H1 (cell line): Measurements from ENCODE around the gene ERO1B. TPM values are rescaled to one million over a fixed set of nuclear protein-coding genes. Genes with fewer than 3 reads are reported as not detected.

Experiments
- BRCA1 ChIP-seq: IDR thresholded peaks from 2 replicates; pipeline ENCODE4 v1.6.1; 2012; ENCODE audit warnings: low read depth, low read length, improper control_type of control experiment
- HDAC2 ChIP-seq, 2 experiments: fragments of 300-600 bp in 1 of 2; sonication (generic) in 1 of 2; IDR thresholded peaks; 2 replicates each; pipeline ENCODE4 v1.6.1; 2011 to 2012; ENCODE audit warnings: low read depth in 2 of 2, low read length in 2 of 2, mild to moderate bottlenecking in 2 of 2, moderate library complexity in 2 of 2, borderline replicate concordance in 1 of 2, inconsistent platforms in 1 of 2
- SRF ChIP-seq: IDR thresholded peaks from 2 replicates; pipeline ENCODE4 v1.6.1; 2011; ENCODE audit warnings: mild to moderate bottlenecking, low read depth, low read length, moderate library complexity
- YY1 ChIP-seq: IDR thresholded peaks from 2 replicates; pipeline ENCODE4 v1.6.1; 2011; ENCODE audit warnings: low read depth, mild to moderate bottlenecking, low read length
- polyA plus RNA-seq, 7 experiments: library from polyadenylated mRNA; depleted of rRNA in 3 of 7; stranded (reverse) in 5 of 7; unstranded in 2 of 7; fragments of >200 nt in 5 of 7; fragments of 200-250 nt in 2 of 7; gene quantifications; 1 replicate in 5 of 7; 2 replicates in 1 of 7; 4 replicates in 1 of 7; pipeline versions ENCODE4 v1.2.1 to v1.2.3, GENCODE V29; 2011 to 2013; ENCODE audit warnings: missing spikeins in 2 of 7, mixed read lengths in 2 of 7
- total RNA-seq: library from RNA; stranded (reverse); fragmentation: NEBNext Ultra II Directional; extraction: Animal tissue kit (Norgen Biotek cat#: 25700); gene quantifications from 2 replicates; pipeline ENCODE4 v1.2.1, GENCODE V29; 2021

ERO1B gene
- total and polyA plus RNA-seq, 2 of the 8 experiments (the other 6 are each of a cell fraction or from before 2014, with no cell fraction given): 0.74 to 5.6 TPM

- no peak for TF ChIP-seq YY1
- TF ChIP-seq SRF: no peak
- TF ChIP-seq HDAC2 (IDR thresholded peaks at IDR 0.05; ENCODE audit: borderline replicate concordance in 1 of 2, low read depth in 2 of 2, low read length in 2 of 2): no peak
- no peak for TF ChIP-seq BRCA1
Measured at GRCh38 chr1:236179634-236180033, 102.1 kb downstream of the ERO1B start (continued).
